ES-I3 (cell line): ENCODE results near the gene SLC10A4.

Experiments
- H3K36me3 ChIP-seq: 2 replicates; pipeline ENCODE4 v1.6.1; 2013; ENCODE audit warnings: mild to moderate bottlenecking, low read length, control low read depth, moderate library complexity; ENCODE audit not compliant: insufficient read depth
- H3K4me1 ChIP-seq: 2 replicates; pipeline ENCODE4 v1.6.1; 2013; ENCODE audit warnings: mild to moderate bottlenecking, control low read depth, low read length; ENCODE audit not compliant: insufficient read depth
- H3K9ac ChIP-seq: 2 replicates; pipeline ENCODE4 v1.6.1; 2013; ENCODE audit warnings: low read depth, mild to moderate bottlenecking, low read length, moderate library complexity
- H3K9me3 ChIP-seq: 2 replicates; pipeline ENCODE4 v1.6.1; 2013; ENCODE audit warnings: mild to moderate bottlenecking, low read length, moderate library complexity; ENCODE audit not compliant: control insufficient read depth, insufficient read depth

Gene SLC10A4

DNA sequence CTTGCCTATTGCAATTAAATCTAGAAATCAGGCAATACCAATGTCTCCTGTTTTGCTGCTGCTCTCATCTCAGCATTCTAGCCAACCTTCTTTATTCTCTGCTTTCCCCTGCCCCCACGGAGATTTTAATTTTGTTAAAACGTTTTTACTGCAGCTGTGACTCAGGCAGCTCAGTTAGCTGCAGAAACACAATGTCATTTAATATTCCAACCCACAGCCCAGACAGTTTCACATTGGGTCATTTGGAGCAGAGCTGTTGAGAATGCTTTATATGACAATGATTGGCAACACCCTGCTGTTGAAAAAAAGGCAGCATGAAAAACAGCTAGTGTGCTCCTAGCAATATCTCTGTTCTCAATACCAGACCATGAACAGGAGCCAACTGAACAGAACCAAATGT, 12.6 kb upstream of the SLC10A4 start:
- Histone ChIP-seq H3K9ac (no peak overlapping the region), H3K4me1 (peaks cover 6% of the 10 kb centered on the region; the same call in 1 of the 2 replicates), H3K36me3 (no peaks in the 10 kb centered on the region), H3K9me3 (no peaks in the 10 kb centered on the region)

DNA sequence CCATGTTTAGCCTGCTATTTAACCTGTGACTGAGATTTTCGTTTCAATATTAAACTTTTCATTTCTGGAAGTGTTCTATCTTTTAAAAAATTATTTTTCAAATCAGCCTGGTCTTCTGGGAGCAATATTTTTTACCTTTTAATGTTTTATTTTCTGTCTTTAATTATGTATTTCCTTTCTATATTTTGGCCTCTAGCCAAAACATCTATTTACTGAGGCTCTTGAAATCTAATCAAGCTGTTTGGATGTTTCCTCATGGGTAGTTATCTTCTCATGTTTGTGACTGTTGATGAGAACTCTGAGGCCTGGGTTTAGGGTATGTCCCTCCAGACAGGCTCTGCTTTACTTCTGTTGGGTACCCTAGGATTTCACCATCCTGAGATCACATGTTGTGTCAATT, 10.3 kb upstream of the SLC10A4 start:
- no peaks in the 10 kb centered on the region for H3K36me3 ChIP-seq

DNA sequence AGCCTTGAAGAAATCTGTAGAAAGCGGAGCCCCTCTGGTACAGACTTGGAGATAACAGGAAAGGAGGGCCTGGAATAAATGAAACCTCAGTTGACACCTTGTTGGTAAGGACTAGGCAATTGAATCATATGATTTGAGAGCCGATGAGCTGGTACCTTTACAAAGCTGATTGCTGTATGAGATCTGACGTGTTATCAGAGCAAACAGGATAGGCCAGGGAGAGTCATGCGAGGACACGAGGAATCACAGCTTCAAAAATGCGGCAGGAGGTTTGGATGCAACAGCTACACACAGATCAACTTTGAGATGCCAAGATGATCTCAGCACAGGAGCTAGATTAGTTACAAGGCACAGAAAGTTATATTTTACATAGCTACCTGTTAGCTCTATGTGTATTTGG, 7.4 kb upstream of the SLC10A4 start:
- no peaks in the 10 kb centered on the region for H3K9me3 ChIP-seq
- no peaks in the 10 kb centered on the region for H3K36me3 ChIP-seq
- H3K4me1 ChIP-seq = peaks cover 6% of the 10 kb centered on the region; the same call in 1 of the 2 replicates
- no peak overlapping the region for H3K9ac ChIP-seq

More for the DNA sequence above, 10.3 kb upstream of the SLC10A4 start:
- Histone ChIP-seq H3K4me1 (peaks cover 6% of the 10 kb centered on the region; the same call in 1 of the 2 replicates), H3K9me3 (no peaks in the 10 kb centered on the region), H3K9ac (no peak overlapping the region)

DNA sequence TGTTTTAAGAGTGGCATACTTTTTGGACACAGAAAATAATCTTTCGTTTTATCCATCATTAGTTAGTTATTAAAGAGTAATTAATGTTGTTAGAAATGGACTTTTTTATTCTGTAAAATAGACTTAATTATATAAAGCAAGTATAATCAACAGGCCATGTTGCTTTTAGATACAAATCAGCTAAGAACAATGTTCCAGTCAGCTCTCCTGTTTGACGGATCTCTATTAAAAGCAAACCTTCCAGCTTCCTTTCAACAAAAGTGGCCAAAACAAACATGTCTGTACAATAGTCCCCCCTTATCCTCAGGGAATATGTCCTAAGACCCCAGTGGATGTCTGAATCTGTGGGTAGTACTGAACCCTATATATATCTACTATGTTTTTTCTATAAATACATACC, 4.9 kb upstream of the SLC10A4 start:
- H3K9ac ChIP-seq = no peak overlapping the region
- 0 out of 2 replicates have a peak, but pooled peaks cover 2% of the 10 kb centered on the region for H3K4me1 ChIP-seq
- no peaks in the 10 kb centered on the region for H3K36me3 ChIP-seq
- H3K9me3 ChIP-seq = no peaks in the 10 kb centered on the region

DNA sequence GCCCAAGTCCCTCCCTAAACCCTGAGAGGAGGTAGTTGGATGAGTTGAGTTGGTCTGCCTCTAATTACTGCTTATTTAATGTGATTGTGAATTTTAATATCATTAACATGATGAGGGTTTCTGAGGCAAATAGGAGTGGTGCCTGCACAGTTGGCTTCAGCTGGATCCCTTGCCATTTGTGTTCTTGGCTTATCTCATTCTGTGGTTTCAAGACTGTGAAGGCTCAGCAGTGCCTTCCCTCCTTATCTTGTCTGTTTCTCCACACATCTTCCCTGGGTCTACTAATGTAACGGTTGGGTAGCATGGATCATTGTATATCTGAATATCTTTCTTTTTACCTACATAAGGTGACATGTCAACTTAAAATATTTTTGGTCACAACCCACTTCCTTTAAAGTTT, 1.6 kb upstream of the SLC10A4 start:
- H3K9ac ChIP-seq = no peak overlapping the region
- H3K36me3 ChIP-seq = no peaks in the 10 kb centered on the region
- no peaks in the 10 kb centered on the region; the same call in 1 of the 2 replicates for H3K4me1 ChIP-seq
- no peaks in the 10 kb centered on the region for H3K9me3 ChIP-seq

DNA sequence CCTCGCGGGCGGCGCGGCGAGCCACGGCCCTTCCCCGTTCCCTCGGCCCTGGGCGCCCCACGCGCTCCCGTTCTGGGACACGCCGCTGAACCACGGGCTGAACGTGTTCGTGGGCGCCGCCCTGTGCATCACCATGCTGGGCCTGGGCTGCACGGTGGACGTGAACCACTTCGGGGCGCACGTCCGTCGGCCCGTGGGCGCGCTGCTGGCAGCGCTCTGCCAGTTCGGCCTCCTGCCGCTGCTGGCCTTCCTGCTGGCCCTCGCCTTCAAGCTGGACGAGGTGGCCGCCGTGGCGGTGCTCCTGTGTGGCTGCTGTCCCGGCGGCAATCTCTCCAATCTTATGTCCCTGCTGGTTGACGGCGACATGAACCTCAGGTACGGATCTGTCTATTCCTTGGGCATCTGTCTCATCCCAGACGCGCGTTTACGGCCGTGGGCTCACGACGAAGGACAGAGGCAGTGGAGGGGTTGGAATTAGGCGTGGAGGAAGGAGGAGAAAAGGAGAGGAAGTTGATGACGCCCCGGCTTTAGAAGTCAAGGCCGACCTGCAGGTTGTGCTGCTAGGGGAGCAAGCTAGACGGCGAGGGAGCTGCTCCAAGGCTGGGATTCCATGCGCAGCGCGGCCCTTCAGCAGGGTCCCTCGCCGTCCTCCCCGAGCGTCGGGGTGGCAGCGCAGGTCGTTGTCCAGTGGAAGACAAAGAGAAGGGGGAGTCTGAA, 792 bp downstream of the SLC10A4 start:
- H3K4me1 ChIP-seq = peaks cover 3% of the 10 kb centered on the region; the same call in 1 of the 2 replicates
- H3K36me3 ChIP-seq = no peaks in the 10 kb centered on the region
- H3K9me3 ChIP-seq = no peaks in the 10 kb centered on the region
- peak overlapping the region; percentile 53; the same call in 1 of the 2 replicates for H3K9ac ChIP-seq

DNA sequence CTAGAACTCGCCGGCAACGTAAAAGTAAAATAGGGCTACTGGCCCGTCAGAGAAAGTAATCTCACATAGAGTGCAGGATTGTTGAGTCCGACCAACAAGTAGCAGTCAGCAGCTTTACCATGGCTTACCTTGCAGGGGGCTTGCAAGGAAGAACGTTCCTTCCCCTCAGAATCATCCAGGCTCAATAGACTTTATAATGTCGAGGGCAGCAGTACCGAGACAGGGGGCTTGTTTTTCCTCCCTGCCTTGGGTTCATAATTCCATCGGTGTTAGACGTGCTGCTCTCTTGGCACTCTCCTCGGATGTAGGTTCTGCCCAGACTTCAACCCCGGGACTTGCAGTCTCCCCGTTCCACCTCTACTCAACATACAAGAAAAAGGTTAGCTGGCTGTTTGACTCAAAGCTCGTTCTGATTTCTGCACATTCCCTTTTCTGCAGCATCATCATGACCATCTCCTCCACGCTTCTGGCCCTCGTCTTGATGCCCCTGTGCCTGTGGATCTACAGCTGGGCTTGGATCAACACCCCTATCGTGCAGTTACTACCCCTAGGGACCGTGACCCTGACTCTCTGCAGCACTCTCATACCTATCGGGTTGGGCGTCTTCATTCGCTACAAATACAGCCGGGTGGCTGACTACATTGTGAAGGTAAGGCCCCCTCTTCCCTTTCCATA, 1.5 kb downstream of the SLC10A4 start:
- Histone ChIP-seq H3K36me3 (no peaks in the 10 kb centered on the region), H3K4me1 (peaks cover 3% of the 10 kb centered on the region; the same call in 1 of the 2 replicates), H3K9ac (peak overlapping the region; percentile 53; the same call in 1 of the 2 replicates), H3K9me3 (no peaks in the 10 kb centered on the region)

DNA sequence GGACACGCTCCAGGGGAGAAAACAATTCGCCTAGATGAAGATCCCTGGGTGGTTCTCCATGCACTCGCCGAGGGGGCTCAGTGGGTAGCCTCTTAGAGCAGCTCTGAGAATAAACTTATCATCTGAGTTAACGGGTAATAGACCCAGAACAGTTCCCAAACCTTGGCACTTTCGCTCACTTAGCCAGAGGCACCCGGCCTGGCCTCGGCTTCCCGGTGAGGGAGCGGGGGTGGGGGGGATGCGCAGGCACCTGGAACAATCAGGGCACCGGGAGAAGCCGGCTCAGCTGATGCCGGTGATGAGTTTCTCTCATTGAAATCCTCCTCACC, 6.5 kb downstream of the SLC10A4 start:
- peak overlapping the region; percentile 34 for H3K9ac ChIP-seq
- H3K4me1 ChIP-seq = peaks cover 3% of the 10 kb centered on the region; the same call in 1 of the 2 replicates
- no peaks in the 10 kb centered on the region for H3K9me3 ChIP-seq
- no peaks in the 10 kb centered on the region for H3K36me3 ChIP-seq

DNA sequence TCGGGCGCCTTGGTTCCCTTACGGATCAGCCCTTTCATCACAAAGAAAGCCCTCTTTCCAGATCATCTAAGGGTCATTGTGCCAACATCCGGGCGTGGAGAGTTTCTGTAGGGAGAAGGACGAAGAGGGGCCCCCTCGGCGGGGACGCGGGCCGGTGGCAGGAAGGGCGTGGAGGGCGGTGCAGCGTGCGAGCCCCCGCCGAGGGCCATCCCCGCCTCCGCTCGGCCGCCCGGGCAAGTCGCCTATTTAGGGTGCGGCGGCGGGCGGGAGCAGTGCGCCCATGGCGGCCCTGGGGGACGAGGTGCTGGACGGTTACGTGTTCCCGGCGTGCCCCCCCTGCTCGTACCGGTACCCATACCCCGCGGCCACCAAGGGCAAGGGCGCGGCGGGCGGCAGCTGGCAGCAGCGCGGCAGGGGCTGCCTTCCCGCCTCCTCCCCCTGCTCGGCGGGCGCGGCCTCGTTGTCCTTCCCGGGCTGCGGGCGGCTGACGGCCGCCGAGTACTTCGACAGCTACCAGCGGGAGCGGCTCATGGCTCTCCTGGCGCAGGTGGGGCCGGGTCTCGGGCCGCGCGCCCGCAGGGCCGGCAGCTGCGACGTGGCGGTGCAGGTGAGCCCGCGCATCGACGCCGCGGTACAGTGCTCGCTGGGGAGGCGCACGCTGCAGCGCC, 7.0 kb downstream of the SLC10A4 start, which contains the start of gene ZAR1:
ZAR1 (plus strand) TSS at position 241 of the 668 bp plus-strand sequence; CDS start at position 281, 40 bp downstream.
- Histone ChIP-seq H3K9ac (peak within 1 kb of the TSS; percentile 34), H3K9me3 (no peaks in the 10 kb centered on the region), H3K4me1 (peaks cover 3% of the 10 kb centered on the region; the same call in 1 of the 2 replicates), H3K36me3 (no peaks in the 10 kb centered on the region)

DNA sequence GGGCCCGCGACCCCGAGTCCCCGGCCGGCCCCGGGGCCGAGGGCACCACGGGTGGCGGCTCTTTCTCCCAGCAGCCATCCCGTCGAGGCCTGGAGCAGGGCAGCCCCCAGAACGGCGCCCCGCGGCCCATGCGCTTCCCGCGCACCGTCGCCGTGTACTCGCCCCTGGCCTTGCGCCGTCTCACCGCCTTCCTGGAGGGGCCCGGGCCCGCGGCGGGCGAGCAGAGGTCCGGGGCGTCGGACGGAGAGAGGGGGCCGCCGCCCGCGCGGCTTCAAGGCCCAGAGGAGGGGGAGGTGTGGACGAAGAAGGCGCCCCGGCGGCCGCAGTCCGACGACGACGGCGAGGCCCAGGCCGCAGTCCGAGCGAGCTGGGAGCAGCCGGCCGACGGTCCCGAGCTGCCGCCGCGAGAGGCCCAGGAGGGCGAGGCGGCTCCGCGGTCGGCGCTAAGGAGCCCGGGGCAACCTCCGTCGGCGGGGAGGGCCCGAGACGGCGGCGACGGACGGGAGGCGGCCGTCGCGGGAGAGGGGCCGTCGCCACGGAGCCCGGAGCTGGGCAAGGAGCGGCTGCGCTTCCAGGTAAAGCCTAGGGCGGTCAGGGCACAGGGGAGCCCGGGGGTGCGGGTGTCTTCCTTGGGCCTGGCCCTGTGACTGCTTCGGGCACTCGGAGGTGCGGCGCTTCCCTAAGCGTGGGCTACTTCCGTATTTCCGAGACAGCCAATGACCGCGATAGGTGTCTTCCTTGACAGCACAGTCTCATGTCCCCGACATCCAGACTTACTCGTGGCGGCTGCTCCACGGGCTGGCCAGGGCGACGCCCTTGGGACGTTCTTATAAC, 7.8 kb downstream of the SLC10A4 start:
- peak overlapping the region; percentile 34 for H3K9ac ChIP-seq
- H3K4me1 ChIP-seq = peaks cover 3% of the 10 kb centered on the region; the same call in 1 of the 2 replicates
- H3K9me3 ChIP-seq = no peaks in the 10 kb centered on the region
- H3K36me3 ChIP-seq = no peaks in the 10 kb centered on the region

DNA sequence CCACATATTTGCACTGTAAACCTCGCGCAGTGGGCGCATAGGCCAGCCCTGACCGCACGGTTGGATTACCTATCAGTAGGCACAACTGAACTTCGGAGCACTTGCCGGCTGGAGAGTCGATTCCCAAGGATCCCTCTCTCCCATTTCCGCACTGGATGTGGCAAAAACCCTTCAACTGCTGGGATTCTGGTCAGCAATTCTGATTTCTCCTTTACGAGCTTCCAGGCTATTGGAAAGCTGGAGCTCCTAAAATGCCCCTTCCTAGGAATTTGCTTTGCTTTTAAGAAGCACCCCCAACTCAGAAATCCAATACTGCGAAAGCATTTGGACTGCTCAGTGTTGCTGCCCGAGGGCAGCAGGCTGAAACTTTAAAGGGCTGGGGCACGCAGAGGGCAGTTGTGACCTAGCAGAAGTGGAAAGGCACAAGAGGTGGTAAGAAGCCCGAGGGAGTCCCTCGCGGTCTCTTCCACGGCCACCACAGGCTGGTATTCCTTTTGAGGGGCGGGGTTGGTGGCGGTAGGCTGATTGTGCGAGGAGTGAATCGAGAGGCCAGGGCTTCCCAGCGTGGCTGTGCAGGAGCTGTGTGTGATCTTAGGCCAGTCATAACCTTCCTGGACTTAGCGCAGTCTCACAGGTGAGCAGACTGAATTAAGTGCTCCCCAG, 8.5 kb downstream of the SLC10A4 start:
- no peaks in the 10 kb centered on the region for H3K36me3 ChIP-seq
- H3K4me1 ChIP-seq = peaks cover 3% of the 10 kb centered on the region; the same call in 1 of the 2 replicates
- no peaks in the 10 kb centered on the region for H3K9me3 ChIP-seq
- peak overlapping the region; percentile 34; the same call in 1 of the 2 replicates for H3K9ac ChIP-seq

DNA sequence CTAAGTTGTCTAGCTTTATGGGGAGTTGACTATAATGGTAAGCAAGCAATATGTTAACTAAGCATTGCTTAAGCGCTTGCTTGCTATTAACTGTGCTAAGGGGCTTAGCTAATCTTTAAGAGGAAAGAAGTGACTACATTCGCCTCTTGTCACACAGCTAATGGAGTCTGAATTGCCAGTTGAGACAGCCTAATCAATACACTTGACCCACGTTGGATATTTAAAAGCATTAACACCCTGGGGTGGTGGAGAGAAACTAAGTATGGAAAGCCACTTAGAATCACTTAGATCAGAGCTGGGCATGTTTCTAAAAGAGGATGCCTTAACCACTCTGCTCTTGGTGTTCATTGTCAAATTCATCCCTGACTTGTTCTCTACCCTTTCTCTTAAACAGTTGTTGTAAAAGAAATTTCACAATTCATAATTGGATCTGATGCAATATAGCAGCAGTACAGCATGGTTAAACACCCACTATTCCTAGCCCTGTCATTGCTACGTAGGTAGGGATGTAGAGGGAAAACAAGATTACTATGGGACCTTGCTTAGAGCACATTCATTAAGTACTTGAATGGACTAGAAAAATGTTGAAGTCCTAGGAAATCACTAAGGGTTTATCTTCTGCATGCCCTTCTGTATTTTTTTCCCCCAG, 10.4 kb downstream of the SLC10A4 start:
- Histone ChIP-seq H3K36me3 (no peaks in the 10 kb centered on the region), H3K9ac (no peak overlapping the region), H3K4me1 (no peaks in the 10 kb centered on the region; the same call in 1 of the 2 replicates), H3K9me3 (no peaks in the 10 kb centered on the region)

DNA sequence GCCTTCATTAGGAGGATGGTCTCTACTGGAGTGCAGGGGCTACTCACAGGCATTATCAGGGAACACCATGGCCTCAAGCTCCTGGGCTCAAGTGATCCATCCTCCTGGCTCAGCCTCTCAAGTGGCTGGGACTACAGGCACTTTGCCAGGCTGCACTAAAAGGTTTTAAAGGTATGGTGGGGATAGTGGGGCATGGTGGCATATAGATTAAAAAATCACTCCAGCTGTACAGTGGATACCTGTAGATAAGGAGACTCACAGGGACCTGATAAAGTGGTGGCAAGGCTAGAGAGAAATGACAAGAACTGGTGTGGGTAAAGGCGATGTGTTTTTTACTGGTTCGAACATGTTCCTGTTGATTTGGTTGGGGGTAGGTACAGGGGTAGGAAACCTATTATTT, 12.8 kb downstream of the SLC10A4 start:
- no peak overlapping the region for H3K9ac ChIP-seq
- no peaks in the 10 kb centered on the region; the same call in 1 of the 2 replicates for H3K4me1 ChIP-seq
- H3K9me3 ChIP-seq = no peaks in the 10 kb centered on the region
- peaks cover 3% of the 10 kb centered on the region for H3K36me3 ChIP-seq
